ENCODE measurements around the gene C1orf210. TPM values are rescaled to one million over a fixed set of nuclear protein-coding genes. Genes with fewer than 3 reads are reported as not detected.

C1orf210 gene
- total and polyA plus RNA-seq, 9 of the 15 experiments (the other 6 are each of a cell fraction or from before 2014, with no cell fraction given), result 0.21 TPM; not detected in 8

- no peak for TF ChIP-seq HMGXB4 (CRISPR knock-in tag; IDR thresholded peaks at IDR 0.05)
- TF ChIP-seq PTRF (tag; IDR thresholded peaks at IDR 0.05), result no peak
- no peak for TF ChIP-seq POLR3G (IDR thresholded peaks at IDR 0.05; ENCODE audit: extremely low read depth, insufficient read length, insufficient replicate concordance)
- no peak for TF ChIP-seq MLLT1 (IDR thresholded peaks at IDR 0.05)
- no peak for TF ChIP-seq ARNT (IDR thresholded peaks at IDR 0.05)
- TF ChIP-seq ZNF277 (CRISPR knock-in tag; IDR thresholded peaks at IDR 0.05; ENCODE audit: borderline replicate concordance), result no peak
- no peak for TF ChIP-seq SMARCC2 (IDR thresholded peaks at IDR 0.05; ENCODE audit: low read depth)
- TF ChIP-seq, protein P1, sequence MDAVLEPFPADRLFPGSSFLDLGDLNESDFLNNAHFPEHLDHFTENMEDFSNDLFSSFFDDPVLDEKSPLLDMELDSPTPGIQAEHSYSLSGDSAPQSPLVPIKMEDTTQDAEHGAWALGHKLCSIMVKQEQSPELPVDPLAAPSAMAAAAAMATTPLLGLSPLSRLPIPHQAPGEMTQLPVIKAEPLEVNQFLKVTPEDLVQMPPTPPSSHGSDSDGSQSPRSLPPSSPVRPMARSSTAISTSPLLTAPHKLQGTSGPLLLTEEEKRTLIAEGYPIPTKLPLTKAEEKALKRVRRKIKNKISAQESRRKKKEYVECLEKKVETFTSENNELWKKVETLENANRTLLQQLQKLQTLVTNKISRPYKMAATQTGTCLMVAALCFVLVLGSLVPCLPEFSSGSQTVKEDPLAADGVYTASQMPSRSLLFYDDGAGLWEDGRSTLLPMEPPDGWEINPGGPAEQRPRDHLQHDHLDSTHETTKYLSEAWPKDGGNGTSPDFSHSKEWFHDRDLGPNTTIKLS (IDR thresholded peaks at IDR 0.05; ENCODE audit: borderline replicate concordance, low read depth), result no peak
- no peak for TF ChIP-seq MEF2A (IDR thresholded peaks at IDR 0.05; ENCODE audit: control insufficient read depth, low read depth, low read length)
- no peak for TF ChIP-seq BRD9 (IDR thresholded peaks at IDR 0.05; ENCODE audit: low read depth, partially characterized antibody)
- no peak overlapping the region for H3K4me2 ChIP-seq (ENCODE audit: insufficient read depth, low read length)
- CTCF ChIA-PET (ENCODE audit: low intra/inter-chr PET ratio), result no interaction called here
- H4K20me1 ChIP-seq (replicated peaks; ENCODE audit: control insufficient read depth, insufficient read depth, low read length), result 0 out of 2 replicates have a peak, but pooled peaks cover 4% of the 10 kb centered on the region
- POLR2A ChIA-PET, result no interaction called here
- FAIRE-seq (no peak), DNase-seq (ENCODE audit: extremely low read depth in 1 of 4, low spot score in 3 of 4) (no peak), ATAC-seq (no peak)
- BruUV-seq (replicated peaks), result no TSS peak
- H3K4me3 ChIP-seq, result no peak overlapping the region
- in situ Hi-C loops (cut with MboI), result no loop called here
- peaks cover 17 to 34% of the 10 kb centered on the region in 2 experiments; a peak in 3 of 5 replicates for H3K27me3 ChIP-seq (ENCODE audit: control insufficient read depth in 2 of 2, insufficient read depth in 2 of 2, low read length in 2 of 2)
- no peaks in the 10 kb centered on the region for H3K79me2 ChIP-seq (ENCODE audit: control insufficient read depth, insufficient read depth, low read length)
- H3K9me3 ChIP-seq (replicated peaks; ENCODE audit: control insufficient read depth, insufficient read depth, low read depth, low read length), result no peaks in the 10 kb centered on the region
- no peak overlapping the region for H2AFZ ChIP-seq (ENCODE audit: low read depth, low read length)
- H3K27ac ChIP-seq (ENCODE audit: extremely low read depth, low read depth, low read length), result no peak overlapping the region
- H3K9ac ChIP-seq (ENCODE audit: insufficient read depth in 1 of 2, low read depth in 2 of 2, low read length in 2 of 2), result no peak overlapping the region
- H3K36me3 ChIP-seq (ENCODE audit: control insufficient read depth, insufficient read depth, low read length), result no peaks in the 10 kb centered on the region
- H3K4me1 ChIP-seq (replicated peaks in 1 of 2; ENCODE audit: control insufficient read depth in 2 of 2, insufficient read depth in 2 of 2, low read length in 2 of 2), result no peaks in the 10 kb centered on the region
- no peaks in the 10 kb centered on the region for H3K9me1 ChIP-seq (ENCODE audit: control insufficient read depth, insufficient read depth, low read length)
- intact Hi-C loops (cut with micrococcal nuclease), result no loop called here
Measured at GRCh38 chr1:43299101-43299500, 13.7 kb upstream of the C1orf210 start.
